Mesendoderm (in vitro differentiated cells): ENCODE measurements around the gene YWHAG.
A peak's percentile ranks its signal among the peaks of the same experiment; 100 is the strongest.
"Not testable (repeated sequence)": the region's sequence is repeated elsewhere in the genome, so short reads cannot be mapped to it uniquely, and the experiment has no call there.

Source experiments
- DNase-seq: peaks from one replicate; pipeline ENCODE4 v3.0.0; 2013
- H2AK5ac ChIP-seq: 2 replicates; pipeline ENCODE4 v1.6.1; 2013; ENCODE audit warnings: low read length, inconsistent platforms
- H2BK120ac ChIP-seq: 2 replicates; pipeline ENCODE4 v1.6.1; 2013; ENCODE audit warnings: low read depth, mild to moderate bottlenecking, low read length, moderate library complexity, mixed read lengths
- H2BK15ac ChIP-seq: replicated peaks from 2 replicates; pipeline ENCODE4 v1.6.1; 2013; ENCODE audit warnings: low read depth, mild to moderate bottlenecking, moderate library complexity
- H2BK5ac ChIP-seq: 2 replicates; pipeline ENCODE4 v1.6.1; 2013; ENCODE audit warnings: low read length, inconsistent platforms
- H3K18ac ChIP-seq: 2 replicates; pipeline ENCODE4 v1.6.1; 2013; ENCODE audit warnings: mild to moderate bottlenecking, low read length, mixed read lengths
- H3K23ac ChIP-seq: one replicate; pipeline ENCODE4 v1.6.1; 2013; ENCODE audit warnings: low read length
- H3K27ac ChIP-seq: 2 replicates; pipeline ENCODE4 v1.5.1; 2013; ENCODE audit warnings: low read depth, mild to moderate bottlenecking, inconsistent platforms, low read length, moderate library complexity
- H3K27me3 ChIP-seq: 2 replicates; pipeline ENCODE4 v1.6.1; 2013; ENCODE audit warnings: low read length, control low read depth, mild to moderate bottlenecking, inconsistent platforms; ENCODE audit not compliant: insufficient read depth, poor library complexity
- H3K36me3 ChIP-seq: 2 replicates; pipeline ENCODE4 v1.6.1; 2013; ENCODE audit warnings: low read length, inconsistent platforms; ENCODE audit not compliant: control insufficient read depth, insufficient read depth
- H3K4ac ChIP-seq: one replicate; pipeline ENCODE4 v1.6.1; 2013; ENCODE audit warnings: low read depth, mild to moderate bottlenecking, low read length, moderate library complexity
- H3K4me1 ChIP-seq: 2 replicates; pipeline ENCODE4 v1.6.1; 2013; ENCODE audit warnings: low read depth, low read length, inconsistent platforms; ENCODE audit not compliant: control insufficient read depth
- H3K4me2 ChIP-seq: 2 replicates; pipeline ENCODE4 v1.6.1; 2013; ENCODE audit warnings: low read length
- H3K4me3 ChIP-seq: 2 replicates; pipeline ENCODE4 v1.5.1; 2013; ENCODE audit warnings: mild to moderate bottlenecking, low read length
- H3K56ac ChIP-seq: one replicate; pipeline ENCODE4 v1.6.1; 2013; ENCODE audit warnings: low read length
- H3K79me1 ChIP-seq: 2 replicates; pipeline ENCODE4 v1.6.1; 2013; ENCODE audit warnings: low read length, inconsistent platforms
- H3K79me2 ChIP-seq: 2 replicates; pipeline ENCODE4 v1.6.1; 2013; ENCODE audit warnings: mild to moderate bottlenecking, low read length; ENCODE audit not compliant: control insufficient read depth, insufficient read depth
- H3K9ac ChIP-seq: 2 replicates; pipeline ENCODE4 v1.6.1; 2013; ENCODE audit warnings: low read length, inconsistent platforms
- H4K5ac ChIP-seq: one replicate; pipeline ENCODE4 v1.6.1; 2013; ENCODE audit warnings: low read length
- H4K8ac ChIP-seq: one replicate; pipeline ENCODE4 v1.6.1; 2013; ENCODE audit warnings: low read depth, mild to moderate bottlenecking, control low read depth, low read length, moderate library complexity
- WGBS: extraction: QIAGEN DNeasy Blood & Tissue Kit; methylation state at CpG from one replicate; pipeline ENCODE4 v1.1.7; 2013; ENCODE audit warnings: low lambda C conversion rate, missing lambda C conversion rate; ENCODE audit not compliant: insufficient coverage; ENCODE audit errors: extremely low coverage; 5-methylcytosine and 5-hydroxymethylcytosine counted together

YWHAG gene

DNA sequence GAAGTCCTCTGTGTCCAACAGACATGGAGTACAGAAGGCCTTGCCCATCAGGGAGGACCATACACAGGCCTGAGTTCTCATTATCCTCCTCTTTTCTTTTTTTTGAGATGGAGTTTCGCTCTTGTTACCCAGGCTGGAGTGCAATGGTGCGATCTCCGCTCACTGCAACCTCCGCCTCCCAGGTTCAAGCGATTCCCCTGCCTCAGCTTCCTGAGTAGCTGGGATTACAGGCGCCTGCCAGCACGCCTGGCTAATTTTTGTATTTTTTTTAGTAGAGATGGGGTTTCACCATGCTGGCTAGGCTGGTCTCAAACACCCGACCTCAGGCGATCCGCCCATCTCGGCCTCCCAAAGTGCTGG lies 36.8 kb upstream of the YWHAG start:
- not testable (repeated sequence) for H2BK120ac ChIP-seq, H3K4me1 ChIP-seq, DNase-seq, H3K9ac ChIP-seq, H3K23ac ChIP-seq, H3K4ac ChIP-seq, H2AK5ac ChIP-seq, H3K79me2 ChIP-seq, H3K4me2 ChIP-seq, H3K36me3 ChIP-seq, H4K5ac ChIP-seq, H3K4me3 ChIP-seq, H3K27ac ChIP-seq, H4K8ac ChIP-seq, H3K27me3 ChIP-seq, H3K18ac ChIP-seq, H3K56ac ChIP-seq, H2BK5ac ChIP-seq, H2BK15ac ChIP-seq, H3K79me1 ChIP-seq
- WGBS, result no CpG with 5 or more reads among the region's 11 CpGs

DNA sequence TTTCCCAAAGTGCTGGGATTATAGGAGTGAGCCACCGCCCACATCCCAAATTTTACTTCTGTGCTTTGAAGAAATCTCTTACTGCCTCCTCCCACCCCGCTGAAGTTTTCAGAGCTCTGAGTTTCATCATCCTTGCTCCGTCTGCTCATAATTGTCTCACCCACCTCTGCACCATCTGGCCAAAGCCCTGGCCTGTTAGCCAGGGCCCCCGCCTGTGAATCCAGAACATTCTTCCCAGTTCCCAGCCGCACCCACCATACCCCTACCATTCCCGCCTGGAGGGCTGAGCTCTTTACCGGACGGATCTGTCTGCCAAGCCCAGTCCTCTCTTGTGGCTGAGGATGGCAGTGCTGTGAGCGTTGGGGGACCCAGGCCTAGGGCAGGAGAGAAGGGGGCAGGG lies 36.2 kb upstream of the YWHAG start:
- Histone ChIP-seq H3K36me3 (no peaks in the 10 kb centered on the region), H3K9ac (no peak overlapping the region), H3K4me2 (no peak overlapping the region), H2BK120ac (no peak overlapping the region), H3K27ac (no peak overlapping the region), H3K79me2 (no peaks in the 10 kb centered on the region), H3K27me3 (no peaks in the 10 kb centered on the region), H2BK15ac (no peak overlapping the region), H3K79me1 (no peaks in the 10 kb centered on the region), H4K8ac (no peak overlapping the region), H3K18ac (no peak overlapping the region), H3K23ac (no peak overlapping the region), H3K4ac (peak overlapping the region; percentile 48), H4K5ac (no peak overlapping the region), H2BK5ac (no peak overlapping the region), H3K4me1 (peaks cover 3% of the 10 kb centered on the region), H2AK5ac (no peak overlapping the region), H3K4me3 (no peak overlapping the region), H3K56ac (peak overlapping the region; percentile 27)
- no peak for DNase-seq
- no CpG with 5 or more reads among the region's 9 CpGs for WGBS

DNA sequence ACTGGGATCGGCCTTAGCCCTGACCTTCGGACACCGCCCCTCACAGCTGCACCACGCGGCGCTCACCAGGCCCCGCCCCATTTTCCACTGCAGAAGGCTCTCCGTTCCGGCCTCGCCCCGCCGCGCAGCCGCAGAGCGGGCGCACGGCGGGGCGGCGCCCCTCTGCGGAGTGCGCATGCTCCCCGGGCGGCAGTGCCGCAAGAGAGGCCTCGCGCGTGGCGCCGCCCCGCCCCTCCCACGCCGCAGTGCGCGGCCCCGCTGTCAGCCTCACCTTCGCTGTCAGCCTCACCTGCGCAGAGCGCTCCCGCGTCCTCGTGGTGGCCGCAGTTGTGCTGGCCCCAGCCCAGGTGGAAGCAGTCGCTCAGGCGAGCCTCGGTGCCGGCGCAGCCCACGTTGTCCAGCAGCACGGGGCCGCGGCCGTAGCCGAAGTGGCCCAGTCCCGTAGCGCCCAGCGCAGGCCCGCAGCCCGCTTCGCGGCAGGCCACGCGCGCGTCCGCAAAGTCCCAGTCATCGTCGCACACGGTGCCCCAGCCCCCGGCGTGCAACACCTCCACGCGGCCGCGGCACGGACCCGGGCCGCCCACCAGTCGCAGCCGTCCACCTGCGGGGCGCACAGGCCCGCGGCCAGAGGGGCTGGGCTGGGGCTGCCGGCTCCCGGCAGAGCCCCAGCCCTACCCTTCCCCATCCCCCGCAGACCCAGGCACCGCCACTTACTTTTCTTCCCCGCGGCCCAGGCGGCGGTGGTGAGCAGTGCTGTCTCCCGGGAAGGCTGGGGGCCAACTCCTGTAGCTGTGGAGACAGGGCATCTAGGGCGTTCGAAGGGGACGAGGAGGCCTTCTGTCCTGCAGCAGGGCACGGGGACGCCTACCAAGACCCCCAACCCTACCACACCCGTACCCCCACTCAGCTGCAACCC lies 34.6 kb upstream of the YWHAG start:
- Histone ChIP-seq H3K79me1 (no peaks in the 10 kb centered on the region), H3K27me3 (no peaks in the 10 kb centered on the region), H3K56ac (peak overlapping the region; percentile 100), H2BK15ac (no peak overlapping the region), H3K36me3 (no peaks in the 10 kb centered on the region), H3K4ac (peak overlapping the region; percentile 23), H3K9ac (peak overlapping the region; percentile 99), H3K27ac (peak overlapping the region; percentile 6), H3K4me1 (peaks cover 7% of the 10 kb centered on the region), H3K4me2 (peak overlapping the region; percentile 97), H2BK120ac (no peak overlapping the region), H2BK5ac (peak overlapping the region; percentile 67), H3K23ac (peak overlapping the region; percentile 97), H4K8ac (no peak overlapping the region), H3K4me3 (peak overlapping the region; percentile 73), H3K18ac (peak overlapping the region; percentile 12), H2AK5ac (no peak overlapping the region), H3K79me2 (no peaks in the 10 kb centered on the region), H4K5ac (peak overlapping the region; percentile 39)
- DNase-seq, result peak; percentile 94
- no CpG with 5 or more reads among the region's 99 CpGs for WGBS

DNA sequence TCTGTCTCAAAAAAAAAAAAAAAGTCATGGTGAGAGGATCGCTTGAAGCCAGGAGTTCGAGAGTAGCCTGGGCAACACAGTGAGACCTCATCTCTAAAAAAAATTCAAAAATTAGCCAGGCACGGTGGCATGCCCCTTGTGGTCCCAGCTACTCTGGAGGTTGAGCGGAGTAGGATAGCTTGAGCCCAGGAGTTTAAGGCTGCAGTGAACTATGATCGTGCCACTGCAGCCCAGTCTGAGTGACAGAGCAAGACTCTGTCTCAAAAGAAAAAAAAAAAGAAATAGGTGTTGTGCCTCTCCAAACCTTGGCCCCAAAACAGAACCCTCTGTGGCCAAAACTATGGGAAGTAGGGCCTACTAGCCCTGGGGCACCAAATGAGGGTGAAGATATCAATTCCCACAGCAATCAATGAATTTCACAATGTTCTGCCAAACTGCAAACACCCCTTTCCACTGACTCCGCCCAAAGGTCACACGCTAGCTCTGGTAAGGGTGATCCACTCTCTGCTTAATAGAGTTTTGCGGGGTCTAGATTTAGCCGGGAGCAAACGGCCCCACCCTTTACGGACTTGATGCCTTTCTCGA lies 33.8 kb upstream of the YWHAG start:
- Histone ChIP-seq H3K79me2 (no peaks in the 10 kb centered on the region), H3K36me3 (no peaks in the 10 kb centered on the region), H4K8ac (peak overlapping the region; percentile 30), H3K27me3 (no peaks in the 10 kb centered on the region), H2BK5ac (peak overlapping the region; percentile 20), H3K4me3 (no peak overlapping the region), H3K4me1 (peaks cover 7% of the 10 kb centered on the region), H3K27ac (no peak overlapping the region), H3K4ac (peak overlapping the region; percentile 65), H3K4me2 (peak overlapping the region; percentile 74), H2BK120ac (no peak overlapping the region), H3K18ac (peak overlapping the region; percentile 71), H2BK15ac (no peak overlapping the region), H3K79me1 (no peaks in the 10 kb centered on the region), H4K5ac (peak overlapping the region; percentile 97), H2AK5ac (no peak overlapping the region), H3K23ac (no peak overlapping the region), H3K56ac (peak overlapping the region; percentile 87), H3K9ac (peak overlapping the region; percentile 67)
- DNase-seq, result no peak
- WGBS, result no CpG with 5 or more reads among the region's 12 CpGs

DNA sequence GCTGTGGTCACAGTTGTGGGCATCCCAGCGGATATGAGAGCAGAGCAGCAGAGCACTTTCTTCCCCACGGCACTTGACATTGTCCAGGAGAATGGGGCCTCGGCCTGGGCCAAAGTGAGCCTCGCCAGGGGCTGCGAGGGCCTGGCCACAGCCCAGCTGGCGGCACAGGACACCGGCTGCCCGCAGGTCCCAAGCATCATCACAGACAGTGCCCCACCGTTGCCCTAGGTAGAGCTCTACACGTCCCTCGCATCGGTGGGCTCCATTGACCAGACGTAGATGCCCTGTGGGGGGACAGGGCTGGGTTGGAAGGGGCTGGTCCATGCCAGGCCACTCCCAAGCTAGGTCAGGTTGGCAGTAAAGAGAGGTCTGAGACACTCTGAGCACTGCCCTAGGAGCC lies 31.3 kb upstream of the YWHAG start:
- H3K27ac ChIP-seq, result no peak overlapping the region
- no peak overlapping the region for H3K4me3 ChIP-seq
- no peaks in the 10 kb centered on the region for H3K36me3 ChIP-seq

More for the DNA sequence above, 31.3 kb upstream of the YWHAG start:
- H3K4ac ChIP-seq, result no peak overlapping the region
- H3K18ac ChIP-seq, result no peak overlapping the region
- peak overlapping the region; percentile 18 for H3K56ac ChIP-seq
- no peaks in the 10 kb centered on the region for H3K27me3 ChIP-seq
- H3K79me1 ChIP-seq, result no peaks in the 10 kb centered on the region
- H3K23ac ChIP-seq, result no peak overlapping the region
- H4K8ac ChIP-seq, result no peak overlapping the region
- H4K5ac ChIP-seq, result no peak overlapping the region
- H2BK15ac ChIP-seq, result no peak overlapping the region
- H2AK5ac ChIP-seq, result peak overlapping the region; percentile 17
- peaks cover 7% of the 10 kb centered on the region for H3K4me1 ChIP-seq
- H3K9ac ChIP-seq, result no peak overlapping the region
- H3K79me2 ChIP-seq, result no peaks in the 10 kb centered on the region
- H2BK120ac ChIP-seq, result no peak overlapping the region
- no peak for DNase-seq
- WGBS, result no CpG with 5 or more reads among the region's 13 CpGs
- no peak overlapping the region for H3K4me2 ChIP-seq
- no peak overlapping the region for H2BK5ac ChIP-seq
